ENCODE measurements around the gene BPIFA2. TPM values are rescaled to one million over a fixed set of nuclear protein-coding genes. Genes with fewer than 3 reads are reported as not detected.

The BPIFA2 gene
- total and polyA plus RNA-seq, 2 of the 4 experiments (the other 2 are of a cell fraction), result not detected

- Histone ChIP-seq H3K18ac (ENCODE audit: low read depth, low read length) (no peak overlapping the region), H3K79me1 (ENCODE audit: low read depth in 1 of 2, low read length in 2 of 2) (no peaks in the 10 kb centered on the region), H2BK20ac (ENCODE audit: low read depth, low read length) (no peak overlapping the region), H2BK120ac (ENCODE audit: low read depth, low read length) (no peak overlapping the region), H2AFZ (replicated peaks; ENCODE audit: low read length, poor library complexity) (no peak overlapping the region), H3K9ac (ENCODE audit: low read depth, low read length) (no peak overlapping the region), H4K91ac (ENCODE audit: insufficient read depth, low read depth, low read length) (no peak overlapping the region), H3K14ac (replicated peaks; ENCODE audit: low read depth, low read length) (no peak overlapping the region), H4K5ac (ENCODE audit: low read depth, low read length) (no peak overlapping the region), H3K4me2 (ENCODE audit: low read depth, low read length) (no peak overlapping the region), H2BK5ac (ENCODE audit: low read depth, low read length, poor library complexity, severe bottlenecking) (no peak overlapping the region), H4K20me1 (ENCODE audit: insufficient read depth, low read length) (no peaks in the 10 kb centered on the region), H3K4me3 (ENCODE audit: insufficient read depth, low read depth, low read length) (no peak overlapping the region), H3K9me3 (ENCODE audit: control insufficient read depth, insufficient read depth, low read length) (no peaks in the 10 kb centered on the region), H4K8ac (ENCODE audit: low read depth in 2 of 2, low read length in 2 of 2) (no peak overlapping the region), H3K4ac (ENCODE audit: low read depth, low read length) (no peak overlapping the region), H3K36me3 (ENCODE audit: control insufficient read depth, insufficient read depth, low read length) (no peaks in the 10 kb centered on the region), H3K56ac (ENCODE audit: extremely low read depth, insufficient read depth, low read length) (no peak overlapping the region), H2AK5ac (ENCODE audit: low read depth, low read length) (no peak overlapping the region), H2AK9ac (replicated peaks; ENCODE audit: low read depth, low read length, poor library complexity) (no peak overlapping the region), H3K23ac (ENCODE audit: low read depth, low read length) (no peak overlapping the region), H3K27ac (ENCODE audit: insufficient read depth, low read length) (no peak overlapping the region), H3K27me3 (ENCODE audit: control insufficient read depth, insufficient read depth, low read length) (peaks cover 3% of the 10 kb centered on the region), H2BK15ac (ENCODE audit: low read depth, low read length) (no peak overlapping the region), H3K9me1 (ENCODE audit: insufficient read depth, low read length) (no peaks in the 10 kb centered on the region), H3K4me1 (ENCODE audit: control insufficient read depth, insufficient read depth, low read length) (no peaks in the 10 kb centered on the region)
- no peak for DNase-seq
- in situ Hi-C loops (cut with MboI; ENCODE audit: low sequenced_read_pairs) (no loop called here), dilution Hi-C loops (cut with HindIII; ENCODE audit: low sequenced_read_pairs, unreplicated experiment) (no loop called here), intact Hi-C loops (cut with micrococcal nuclease) (no loop called here)
- ChIA-PET POLR2A (ENCODE audit: unreplicated experiment) (interaction anchor here (0.5 to 1.1 kb wide), 2 partner anchors 14 to 546 kb away, joined by 4 to 9 read pairs; no protein-coding TSS in a partner anchor), CTCF (no interaction called here)
- WGBS, 2 experiments (ENCODE audit: extremely low coverage in 2 of 2, insufficient read length in 1 of 2), result no CpG with 5 or more reads among the region's 9 CpGs
- TF ChIP-seq RCOR1 (IDR thresholded peaks at IDR 0.05; ENCODE audit: insufficient replicate concordance, low read length), result no peak
- no peak for TF ChIP-seq NFE2L2 (IDR thresholded peaks at IDR 0.05; ENCODE audit: low read depth, low read length)
- TF ChIP-seq FOS (IDR thresholded peaks at IDR 0.05; ENCODE audit: low read depth, low read length), result no peak
- TF ChIP-seq RAD21 (IDR thresholded peaks at IDR 0.05; ENCODE audit: low read length), result no peak
- no peak for TF ChIP-seq SMC3 (IDR thresholded peaks at IDR 0.05; ENCODE audit: low read depth, low read length)
- TF ChIP-seq MAFK (IDR thresholded peaks at IDR 0.05; ENCODE audit: low read depth, low read length), result no peak
- TF ChIP-seq POLR2A (IDR thresholded peaks at IDR 0.05; ENCODE audit: low read depth, low read length), result no peak
- TF ChIP-seq USF2 (IDR thresholded peaks at IDR 0.05; ENCODE audit: low read depth, low read length), result no peak
- no peak for TF ChIP-seq RFX5 (IDR thresholded peaks at IDR 0.05; ENCODE audit: low read depth, low read length)
- no peak for TF ChIP-seq CHD1 (IDR thresholded peaks at IDR 0.05; ENCODE audit: low read depth, low read length)
- TF ChIP-seq MAZ (IDR thresholded peaks at IDR 0.05; ENCODE audit: borderline replicate concordance, low read depth, low read length), result no peak
- no peak for TF ChIP-seq CEBPB (IDR thresholded peaks at IDR 0.05; ENCODE audit: low read depth, low read length)
- no peak for TF ChIP-seq MXI1 (IDR thresholded peaks at IDR 0.05; ENCODE audit: borderline replicate concordance, low read depth, low read length)
- TF ChIP-seq CTCF (conservative IDR thresholded peaks at IDR 0.05; ENCODE audit: low read depth, low read length), result no peak
- no peak for TF ChIP-seq BHLHE40 (IDR thresholded peaks at IDR 0.05; ENCODE audit: low read depth, low read length)
- no peak for TF ChIP-seq ELK1 (IDR thresholded peaks at IDR 0.05; ENCODE audit: borderline replicate concordance, low read depth, low read length)
- ATAC-seq (ENCODE audit: low read depth), result no peak
- BruUV-seq (replicated peaks), result no TSS peak
Measured at GRCh38 chr20:33158637-33159385, 9.1 kb upstream of the BPIFA2 start.

All from IMR-90 (cell line).